H1 (cell line): ENCODE results near the gene PIANP. TPM values are rescaled to one million over a fixed set of nuclear protein-coding genes. Genes with fewer than 3 reads are reported as not detected.

Experiments
- ATF2 ChIP-seq: IDR thresholded peaks from 2 replicates; pipeline ENCODE4 v1.6.1; 2012; ENCODE audit warnings: low read length, inconsistent platforms
- CHD7 ChIP-seq: fragments of 300-600 bp; sonication (generic); IDR thresholded peaks from 2 replicates; pipeline ENCODE4 v1.7.1; 2012; ENCODE audit warnings: low read length, moderate library complexity, mild to moderate bottlenecking, inconsistent platforms; ENCODE audit not compliant: insufficient replicate concordance
- CREB1 ChIP-seq: IDR thresholded peaks from 2 replicates; pipeline ENCODE4 v1.6.1; 2012; ENCODE audit warnings: inconsistent platforms
- MAFK ChIP-seq: IDR thresholded peaks from 2 replicates; pipeline ENCODE4 v1.6.1; 2012; ENCODE audit warnings: low read depth, mild to moderate bottlenecking, improper control_type of control experiment, low read length
- NANOG ChIP-seq: IDR thresholded peaks from 2 replicates; pipeline ENCODE4 v1.6.1; 2011; ENCODE audit warnings: low read length, low read depth, mild to moderate bottlenecking, inconsistent platforms; ENCODE audit not compliant: insufficient read depth, poor library complexity, severe bottlenecking
- RAD21 ChIP-seq, 2 experiments: IDR thresholded peaks in 1 of 2; conservative IDR thresholded peaks in 1 of 2; 2 replicates each; pipeline ENCODE4 v1.6.1; 2011; ENCODE audit warnings: low read depth in 2 of 2, low read length in 2 of 2, improper control_type of control experiment in 1 of 2, inconsistent platforms in 1 of 2, mild to moderate bottlenecking in 1 of 2, moderate library complexity in 1 of 2
- RNF2 ChIP-seq: fragments of 200-900, 300-1000 bp; sonication (generic); IDR thresholded peaks from 2 replicates; pipeline ENCODE4 v1.7.1; 2016; ENCODE audit warnings: borderline replicate concordance, low read depth, mild to moderate bottlenecking, antibody characterized with exemption, low read length; ENCODE audit not compliant: poor library complexity, severe bottlenecking; ENCODE audit errors: missing control alignments
- SIRT6 ChIP-seq: IDR thresholded peaks from one replicate; pipeline ENCODE4 v1.7.1; 2012; ENCODE audit warnings: low read length, inconsistent platforms
- TAF1 ChIP-seq: IDR thresholded peaks from 2 replicates; pipeline ENCODE4 v1.6.1; 2011; ENCODE audit warnings: mild to moderate bottlenecking, low read depth, low read length
- polyA plus RNA-seq, 7 experiments: library from polyadenylated mRNA; depleted of rRNA in 3 of 7; stranded (reverse) in 5 of 7; unstranded in 2 of 7; fragments of >200 nt in 5 of 7; fragments of 200-250 nt in 2 of 7; gene quantifications; 1 replicate in 5 of 7; 2 replicates in 1 of 7; 4 replicates in 1 of 7; pipeline versions ENCODE4 v1.2.1 to v1.2.3, GENCODE V29; 2011 to 2013; ENCODE audit warnings: missing spikeins in 2 of 7, mixed read lengths in 2 of 7
- total RNA-seq: library from RNA; stranded (reverse); fragmentation: NEBNext Ultra II Directional; extraction: Animal tissue kit (Norgen Biotek cat#: 25700); gene quantifications from 2 replicates; pipeline ENCODE4 v1.2.1, GENCODE V29; 2021

PIANP gene
- total and polyA plus RNA-seq, 2 of the 8 experiments (the other 6 are each of a cell fraction or from before 2014, with no cell fraction given), result 6.3 to 9.8 TPM

- TF ChIP-seq CHD7 (no peak), RAD21 (IDR thresholded peaks at IDR 0.05 in 1 of 2, conservative IDR thresholded peaks at IDR 0.05 in 1 of 2; ENCODE audit: low read depth in 2 of 2, low read length in 2 of 2) (peak in 1 of 2 experiments; percentile 10; a peak in 1 of 4 replicates), CREB1 (peak; percentile 46; the same call in 1 of the 2 replicates), SIRT6 (no peak), MAFK (no peak), ATF2 (no peak), NANOG (no peak), TAF1 (0 out of 2 replicates have a peak, but pooled peaks have one; percentile 26), RNF2 (no peak)
Observed at GRCh38 chr12:6703631-6704030, 3.0 kb upstream of the PIANP start (continued).
